Naive thymus-derived CD4-positive, alpha-beta T cell (primary cell): ENCODE data around the gene ECHS1. TPM values are rescaled to one million over a fixed set of nuclear protein-coding genes. Genes with fewer than 3 reads are reported as not detected.

Source experiments
- ATAC-seq: fragments of 150-1000 bp; cut with Tn5 transposase; 2 replicates; pipeline ENCODE4 v1.10.0; 2021; ENCODE audit warnings: mild to moderate bottlenecking, moderate library complexity
- CTCF ChIA-PET: fragments of 350-600 bp; sonication (Branson Sonifier 250); formaldehyde crosslinking; loops from one replicate; lab custom pipeline; 2021; ENCODE audit warnings: antibody characterized with exemption; lab: Charles Lee
- POLR2A ChIA-PET: fragments of 350-600 bp; sonication (Branson Sonifier 250); formaldehyde crosslinking; loops from one replicate; lab custom pipeline; 2021; ENCODE audit warnings: antibody characterized with exemption, inconsistent platforms; lab: Charles Lee
- DNase-seq, 9 donors: peaks; one replicate each; pipeline versions ENCODE4 v3.0.0 to v3.0.0-alpha.2; 2020 to 2022; ENCODE audit warnings: mixed read lengths in 1 of 9
- H3K27ac ChIP-seq: one replicate; pipeline ENCODE4 v1.7.0; 2013; ENCODE audit warnings: mild to moderate bottlenecking, low read depth, low read length, moderate library complexity
- H3K27me3 ChIP-seq, 2 donors: one replicate each; pipeline ENCODE4 v1.7.0; 2013; ENCODE audit warnings: low read length in 2 of 2, mild to moderate bottlenecking in 2 of 2, moderate library complexity in 2 of 2; ENCODE audit not compliant: control insufficient read depth in 2 of 2, insufficient read depth in 2 of 2
- H3K36me3 ChIP-seq, 3 experiments: 1 replicate in 2 of 3; 2 replicates in 1 of 3; pipeline ENCODE4 v1.7.0; 2013; ENCODE audit warnings: low read length in 3 of 3, mild to moderate bottlenecking in 3 of 3, moderate library complexity in 1 of 3; ENCODE audit not compliant: insufficient read depth in 3 of 3, control insufficient read depth in 2 of 3
- H3K4me1 ChIP-seq, 2 donors: one replicate each; pipeline ENCODE4 v1.7.0; 2013; ENCODE audit warnings: low read length in 2 of 2, mild to moderate bottlenecking in 2 of 2, moderate library complexity in 1 of 2; ENCODE audit not compliant: control insufficient read depth in 2 of 2, insufficient read depth in 2 of 2
- H3K4me3 ChIP-seq: 2 replicates; pipeline ENCODE4 v1.7.0; 2013; ENCODE audit warnings: mild to moderate bottlenecking, low read length
- H3K9me3 ChIP-seq, 3 experiments: 1 replicate in 2 of 3; 2 replicates in 1 of 3; pipeline ENCODE4 v1.7.0; 2013; ENCODE audit warnings: low read length in 3 of 3; ENCODE audit not compliant: control insufficient read depth in 2 of 3
- H3K27ac Mint-ChIP-seq, 9 donors: one replicate each; pipeline ENCODE4 v1.8.0; 2020 to 2022; ENCODE audit warnings: mixed read lengths in 9 of 9, mild to moderate bottlenecking in 8 of 9, moderate library complexity in 5 of 9, inconsistent platforms in 2 of 9
- H3K27me3 Mint-ChIP-seq, 5 donors: one replicate each; pipeline ENCODE4 v1.8.0; 2021 to 2022; ENCODE audit warnings: mixed read lengths in 5 of 5, mild to moderate bottlenecking in 1 of 5
- H3K36me3 Mint-ChIP-seq, 5 donors: one replicate each; pipeline ENCODE4 v1.8.0; 2020 to 2022; ENCODE audit warnings: mixed read lengths in 5 of 5, mild to moderate bottlenecking in 3 of 5, inconsistent platforms in 1 of 5
- H3K4me1 Mint-ChIP-seq, 7 donors: one replicate each; pipeline ENCODE4 v1.8.0; 2020 to 2022; ENCODE audit warnings: mixed read lengths in 7 of 7, mild to moderate bottlenecking in 3 of 7, inconsistent platforms in 1 of 7
- H3K4me3 Mint-ChIP-seq, 10 donors: one replicate each; pipeline ENCODE4 v1.8.0; 2020 to 2022; ENCODE audit warnings: mild to moderate bottlenecking in 10 of 10, mixed read lengths in 10 of 10, moderate library complexity in 6 of 10, inconsistent platforms in 2 of 10
- H3K9me3 Mint-ChIP-seq, 11 donors: one replicate each; pipeline ENCODE4 v1.8.0; 2020 to 2022; ENCODE audit warnings: mixed read lengths in 11 of 11, mild to moderate bottlenecking in 4 of 11, inconsistent platforms in 1 of 11, moderate library complexity in 1 of 11
- intact Hi-C, 2 donors: fragments of 100-400 bp; cut with micrococcal nuclease; formaldehyde crosslinking; loops; one replicate each; pipeline ENCODE4 v1.15.1; 2023
- polyA plus RNA-seq, 2 donors: library from polyadenylated mRNA; unstranded; fragments of 300-500 nt; fragmentation: Illumina TruSeq; gene quantifications; one replicate each; pipeline ENCODE4 v1.2.3, GENCODE V29; 2021
- total RNA-seq, 6 experiments: library from RNA in 5 of 6; stranded (reverse) in 5 of 6; gene quantifications; 1 replicate in 5 of 6; 2 replicates in 1 of 6; pipeline ENCODE4 v1.2.3 and lab custom pipeline; 2021 to 2026

ECHS1 gene
- total and polyA plus RNA-seq, 7 experiments from 2014 or later, result 17.5 to 104 (median 30.6) TPM

GRCh38 chr10:133366751-133367150 lies 6.4 kb downstream of the ECHS1 start:
- no peak overlapping the region for H3K27ac ChIP-seq
- DNase-seq (no peak), ATAC-seq (no peak)
- H3K4me1 ChIP-seq, result no peaks in the 10 kb centered on the region
- H3K9me3 Mint-ChIP-seq, result peaks cover 0 to 1% (median 0%) of the 10 kb centered on the region in 11 donors
- POLR2A ChIA-PET, result no interaction called here
- H3K36me3 ChIP-seq, result peaks cover 0 to 69% (median 0%) of the 10 kb centered on the region in 3 experiments
- H3K36me3 Mint-ChIP-seq, result peaks cover 0 to 33% (median 10%) of the 10 kb centered on the region in 5 donors
- no peaks in the 10 kb centered on the region for H3K27me3 ChIP-seq
- intact Hi-C loops, result no loop called here
- CTCF ChIA-PET, result no interaction called here
- H3K27ac Mint-ChIP-seq, result no peak overlapping the region
- H3K9me3 ChIP-seq, result no peaks in the 10 kb centered on the region
- H3K27me3 Mint-ChIP-seq, result no peaks in the 10 kb centered on the region
- H3K4me3 ChIP-seq, result no peak overlapping the region
- peaks cover 0 to 4% (median 0%) of the 10 kb centered on the region in 7 donors for H3K4me1 Mint-ChIP-seq
- H3K4me3 Mint-ChIP-seq, result no peak overlapping the region

GRCh38 chr10:133366130-133366478 lies 7.0 kb downstream of the ECHS1 start:
- no peak overlapping the region for H3K27ac ChIP-seq
- H3K36me3 ChIP-seq, result peaks cover 0 to 69% (median 0%) of the 10 kb centered on the region in 3 experiments
- Mint-ChIP-seq H3K27ac (no peak overlapping the region), H3K36me3 (peaks cover 0 to 37% (median 10%) of the 10 kb centered on the region in 5 donors), H3K9me3 (peaks cover 0 to 1% (median 0%) of the 10 kb centered on the region in 11 donors), H3K4me1 (peaks cover 0 to 4% (median 0%) of the 10 kb centered on the region in 7 donors), H3K27me3 (no peaks in the 10 kb centered on the region), H3K4me3 (no peak overlapping the region)
- ATAC-seq (no peak), DNase-seq (no peak)
- no peaks in the 10 kb centered on the region for H3K27me3 ChIP-seq
- CTCF ChIA-PET, result no interaction called here
- H3K9me3 ChIP-seq, result no peaks in the 10 kb centered on the region
- POLR2A ChIA-PET, result no interaction called here
- H3K4me1 ChIP-seq, result no peaks in the 10 kb centered on the region
- no peak overlapping the region for H3K4me3 ChIP-seq
- intact Hi-C loops, result no loop called here

- peaks cover 0 to 67% (median 0%) of the 10 kb centered on the region in 3 experiments for H3K36me3 ChIP-seq
- H3K4me1 ChIP-seq, result no peaks in the 10 kb centered on the region
- no peaks in the 10 kb centered on the region for H3K9me3 ChIP-seq
- Mint-ChIP-seq H3K27me3 (no peaks in the 10 kb centered on the region), H3K9me3 (peaks cover 0 to 1% (median 0%) of the 10 kb centered on the region in 11 donors), H3K27ac (no peak overlapping the region), H3K4me3 (no peak overlapping the region), H3K36me3 (peaks cover 0 to 37% (median 10%) of the 10 kb centered on the region in 5 donors), H3K4me1 (peaks cover 0 to 4% (median 0%) of the 10 kb centered on the region in 7 donors)
- H3K4me3 ChIP-seq, result no peak overlapping the region
- ChIA-PET POLR2A (no interaction called here), CTCF (no interaction called here)
- no peaks in the 10 kb centered on the region for H3K27me3 ChIP-seq
- no peak for DNase-seq
- H3K27ac ChIP-seq, result no peak overlapping the region
- intact Hi-C loops, result no loop called here
- no peak for ATAC-seq
Observed at GRCh38 chr10:133365461-133366129, 7.6 kb downstream of the ECHS1 start.

- Mint-ChIP-seq H3K36me3 (peaks cover 0 to 34% (median 10%) of the 10 kb centered on the region in 5 donors), H3K27me3 (no peaks in the 10 kb centered on the region), H3K9me3 (peaks cover 0 to 1% (median 0%) of the 10 kb centered on the region in 11 donors), H3K27ac (peak overlapping the region in 1 of 9 donors; percentile 48), H3K4me1 (no peaks in the 10 kb centered on the region), H3K4me3 (no peak overlapping the region)
- Histone ChIP-seq H3K4me1 (no peaks in the 10 kb centered on the region), H3K4me3 (no peak overlapping the region), H3K36me3 (peaks cover 0 to 59% (median 0%) of the 10 kb centered on the region in 3 experiments), H3K27ac (no peak overlapping the region), H3K27me3 (no peaks in the 10 kb centered on the region), H3K9me3 (no peaks in the 10 kb centered on the region)
- ATAC-seq, result no peak
- no peak for DNase-seq
- CTCF ChIA-PET, result no interaction called here
- POLR2A ChIA-PET, result no interaction called here
- intact Hi-C loops, result no loop called here
Observed at GRCh38 chr10:133364645-133365431, 8.3 kb downstream of the ECHS1 start.

- Histone ChIP-seq H3K27ac (no peak overlapping the region), H3K9me3 (no peaks in the 10 kb centered on the region), H3K4me3 (no peak overlapping the region), H3K27me3 (no peaks in the 10 kb centered on the region), H3K4me1 (no peaks in the 10 kb centered on the region), H3K36me3 (peaks cover 0 to 39% (median 0%) of the 10 kb centered on the region in 3 experiments)
- Mint-ChIP-seq H3K27me3 (no peaks in the 10 kb centered on the region), H3K9me3 (peaks cover 0 to under 1% (median 0%) of the 10 kb centered on the region in 11 donors), H3K4me1 (no peaks in the 10 kb centered on the region), H3K4me3 (no peak overlapping the region), H3K36me3 (peaks cover 0 to 27% (median 10%) of the 10 kb centered on the region in 5 donors), H3K27ac (no peak overlapping the region)
- DNase-seq (no peak), ATAC-seq (no peak)
- intact Hi-C loops, result no loop called here
- CTCF ChIA-PET, result no interaction called here
- POLR2A ChIA-PET, result no interaction called here
Observed at GRCh38 chr10:133362846-133363245, 10.3 kb downstream of the ECHS1 start.

- Mint-ChIP-seq H3K4me3 (no peak overlapping the region), H3K27ac (peak overlapping the region in 2 of 9 donors; percentile 53 to 60), H3K36me3 (peaks cover 0 to 25% (median 10%) of the 10 kb centered on the region in 5 donors), H3K9me3 (no peaks in the 10 kb centered on the region), H3K27me3 (no peaks in the 10 kb centered on the region), H3K4me1 (no peaks in the 10 kb centered on the region)
- Histone ChIP-seq H3K27me3 (no peaks in the 10 kb centered on the region), H3K4me1 (no peaks in the 10 kb centered on the region), H3K4me3 (no peak overlapping the region), H3K36me3 (peaks cover 0 to 36% (median 0%) of the 10 kb centered on the region in 3 experiments), H3K27ac (no peak overlapping the region), H3K9me3 (no peaks in the 10 kb centered on the region)
- no peak for DNase-seq
- ChIA-PET POLR2A (interaction anchor here (0.6 to 1.3 kb wide), 2 partner anchors 18 to 34 kb away, joined by 3 read pairs; no protein-coding TSS in a partner anchor), CTCF (interaction anchor here (1.2 kb wide), 1 partner anchor 32 kb away, joined by 6 read pairs; no protein-coding TSS in a partner anchor)
- ATAC-seq, result no peak
- intact Hi-C loops, result no loop called here
Observed at GRCh38 chr10:133361773-133362441, 11.2 kb downstream of the ECHS1 start.
